ENCODE data around the gene LRTM2. TPM values are rescaled to one million over a fixed set of nuclear protein-coding genes. Genes with fewer than 3 reads are reported as not detected.

LRTM2 gene
- total RNA-seq, 1 donor from 2014 or later = not detected

GRCh38 chr12:1880153-1880845, 59.9 kb downstream of the LRTM2 start:
- Histone ChIP-seq H3K27ac (ENCODE audit: low read depth, low read length) (no peak overlapping the region), H3K27me3 (ENCODE audit: control insufficient read depth in 3 of 3, insufficient read depth in 3 of 3, low read length in 3 of 3) (peaks cover 0 to 27% (median 19%) of the 10 kb centered on the region in 3 donors), H3K36me3 (ENCODE audit: control insufficient read depth in 3 of 3, insufficient read depth in 3 of 3, low read length in 3 of 3) (no peaks in the 10 kb centered on the region), H3K4me3 (ENCODE audit: low read length in 3 of 3) (no peak overlapping the region), H3K9ac (ENCODE audit: low read depth in 1 of 3, low read length in 3 of 3) (no peak overlapping the region), H3K9me3 (ENCODE audit: control insufficient read depth in 3 of 3, low read length in 3 of 3) (no peaks in the 10 kb centered on the region), H3K4me1 (ENCODE audit: control insufficient read depth in 3 of 3, insufficient read depth in 3 of 3, low read length in 3 of 3) (no peaks in the 10 kb centered on the region)

GRCh38 chr12:1880876-1881275, 60.5 kb downstream of the LRTM2 start:
- H3K27ac ChIP-seq (ENCODE audit: low read depth, low read length) = no peak overlapping the region
- H3K36me3 ChIP-seq (ENCODE audit: control insufficient read depth in 3 of 3, insufficient read depth in 3 of 3, low read length in 3 of 3) = no peaks in the 10 kb centered on the region
- no peak overlapping the region for H3K4me3 ChIP-seq (ENCODE audit: low read length in 3 of 3)
- H3K9ac ChIP-seq (ENCODE audit: low read depth in 1 of 3, low read length in 3 of 3) = no peak overlapping the region
- peaks cover 0 to 22% (median 19%) of the 10 kb centered on the region in 3 donors for H3K27me3 ChIP-seq (ENCODE audit: control insufficient read depth in 3 of 3, insufficient read depth in 3 of 3, low read length in 3 of 3)
- no peaks in the 10 kb centered on the region for H3K4me1 ChIP-seq (ENCODE audit: control insufficient read depth in 3 of 3, insufficient read depth in 3 of 3, low read length in 3 of 3)
- no peaks in the 10 kb centered on the region for H3K9me3 ChIP-seq (ENCODE audit: control insufficient read depth in 3 of 3, low read length in 3 of 3)

GRCh38 chr12:1881301-1881700, 60.9 kb downstream of the LRTM2 start:
- no peak overlapping the region for H3K27ac ChIP-seq (ENCODE audit: low read depth, low read length)
- H3K4me1 ChIP-seq (ENCODE audit: control insufficient read depth in 3 of 3, insufficient read depth in 3 of 3, low read length in 3 of 3) = no peaks in the 10 kb centered on the region
- H3K9ac ChIP-seq (ENCODE audit: low read depth in 1 of 3, low read length in 3 of 3) = no peak overlapping the region
- no peaks in the 10 kb centered on the region for H3K9me3 ChIP-seq (ENCODE audit: control insufficient read depth in 3 of 3, low read length in 3 of 3)
- no peak overlapping the region for H3K4me3 ChIP-seq (ENCODE audit: low read length in 3 of 3)
- no peaks in the 10 kb centered on the region for H3K36me3 ChIP-seq (ENCODE audit: control insufficient read depth in 3 of 3, insufficient read depth in 3 of 3, low read length in 3 of 3)
- H3K27me3 ChIP-seq (ENCODE audit: control insufficient read depth in 3 of 3, insufficient read depth in 3 of 3, low read length in 3 of 3) = peaks cover 0 to 22% (median 19%) of the 10 kb centered on the region in 3 donors

- H3K27me3 ChIP-seq (ENCODE audit: control insufficient read depth in 3 of 3, insufficient read depth in 3 of 3, low read length in 3 of 3) = peaks cover 0 to 24% (median 19%) of the 10 kb centered on the region in 3 donors
Observed at GRCh38 chr12:1881936-1882335, 61.6 kb downstream of the LRTM2 start.

GRCh38 chr12:1882405-1882804, 62.0 kb downstream of the LRTM2 start:
- H3K36me3 ChIP-seq (ENCODE audit: control insufficient read depth in 3 of 3, insufficient read depth in 3 of 3, low read length in 3 of 3) = no peaks in the 10 kb centered on the region
- H3K4me3 ChIP-seq (ENCODE audit: low read length in 3 of 3) = no peak overlapping the region
- no peaks in the 10 kb centered on the region for H3K9me3 ChIP-seq (ENCODE audit: control insufficient read depth in 3 of 3, low read length in 3 of 3)
- H3K4me1 ChIP-seq (ENCODE audit: control insufficient read depth in 3 of 3, insufficient read depth in 3 of 3, low read length in 3 of 3) = no peaks in the 10 kb centered on the region
- H3K9ac ChIP-seq (ENCODE audit: low read depth in 1 of 3, low read length in 3 of 3) = no peak overlapping the region
- H3K27ac ChIP-seq (ENCODE audit: low read depth, low read length) = no peak overlapping the region
- peaks cover 0 to 24% (median 19%) of the 10 kb centered on the region in 3 donors for H3K27me3 ChIP-seq (ENCODE audit: control insufficient read depth in 3 of 3, insufficient read depth in 3 of 3, low read length in 3 of 3)

More at GRCh38 chr12:1881936-1882335, 61.6 kb downstream of the LRTM2 start:
- Histone ChIP-seq H3K4me1 (ENCODE audit: control insufficient read depth in 3 of 3, insufficient read depth in 3 of 3, low read length in 3 of 3) (no peaks in the 10 kb centered on the region), H3K9me3 (ENCODE audit: control insufficient read depth in 3 of 3, low read length in 3 of 3) (no peaks in the 10 kb centered on the region), H3K9ac (ENCODE audit: low read depth in 1 of 3, low read length in 3 of 3) (no peak overlapping the region), H3K27ac (ENCODE audit: low read depth, low read length) (no peak overlapping the region), H3K36me3 (ENCODE audit: control insufficient read depth in 3 of 3, insufficient read depth in 3 of 3, low read length in 3 of 3) (no peaks in the 10 kb centered on the region), H3K4me3 (ENCODE audit: low read length in 3 of 3) (no peak overlapping the region)

DNA sequence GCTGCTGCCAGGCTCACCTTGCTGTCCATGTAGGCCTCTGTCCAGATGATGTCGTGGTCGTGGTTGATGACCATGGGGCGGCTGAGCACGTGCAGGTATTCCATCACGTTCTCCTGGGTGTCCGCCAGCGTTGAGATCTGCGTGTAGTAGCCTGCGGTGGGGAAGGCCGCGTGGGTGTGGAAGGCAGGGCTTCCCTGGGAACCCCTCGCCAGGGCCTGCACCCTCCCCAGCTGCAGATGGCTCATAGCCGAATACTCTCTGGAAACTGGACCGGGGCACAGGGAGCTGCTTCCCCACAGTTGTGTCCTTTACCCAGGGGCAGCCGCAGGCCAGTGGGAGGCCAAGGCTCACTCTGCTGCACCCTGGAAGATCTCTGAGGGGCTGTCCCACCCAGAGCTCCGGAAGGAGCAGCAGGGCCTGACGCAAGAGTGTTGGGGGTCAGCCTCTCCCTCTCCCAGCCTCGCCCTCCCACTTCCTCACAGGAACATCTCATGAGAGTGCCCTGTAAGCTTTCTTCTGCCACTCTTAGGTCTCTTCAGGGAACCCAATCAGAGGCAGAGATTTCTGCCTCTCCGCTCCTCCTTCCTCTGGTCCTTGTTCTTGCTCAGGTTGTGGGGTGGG, 62.6 kb downstream of the LRTM2 start:
- no peaks in the 10 kb centered on the region for H3K9me3 ChIP-seq (ENCODE audit: control insufficient read depth in 3 of 3, low read length in 3 of 3)
- H3K36me3 ChIP-seq (ENCODE audit: control insufficient read depth in 3 of 3, insufficient read depth in 3 of 3, low read length in 3 of 3) = no peaks in the 10 kb centered on the region
- peaks cover 0 to 24% (median 19%) of the 10 kb centered on the region in 3 donors for H3K27me3 ChIP-seq (ENCODE audit: control insufficient read depth in 3 of 3, insufficient read depth in 3 of 3, low read length in 3 of 3)
- no peak overlapping the region for H3K4me3 ChIP-seq (ENCODE audit: low read length in 3 of 3)
- H3K9ac ChIP-seq (ENCODE audit: low read depth in 1 of 3, low read length in 3 of 3) = no peak overlapping the region
- no peak overlapping the region for H3K27ac ChIP-seq (ENCODE audit: low read depth, low read length)
- H3K4me1 ChIP-seq (ENCODE audit: control insufficient read depth in 3 of 3, insufficient read depth in 3 of 3, low read length in 3 of 3) = no peaks in the 10 kb centered on the region

- Histone ChIP-seq H3K9ac (ENCODE audit: low read depth in 1 of 3, low read length in 3 of 3) (no peak overlapping the region), H3K27me3 (ENCODE audit: control insufficient read depth in 3 of 3, insufficient read depth in 3 of 3, low read length in 3 of 3) (peaks cover 0 to 24% (median 19%) of the 10 kb centered on the region in 3 donors), H3K4me3 (ENCODE audit: low read length in 3 of 3) (no peak overlapping the region), H3K27ac (ENCODE audit: low read depth, low read length) (no peak overlapping the region), H3K9me3 (ENCODE audit: control insufficient read depth in 3 of 3, low read length in 3 of 3) (no peaks in the 10 kb centered on the region), H3K4me1 (ENCODE audit: control insufficient read depth in 3 of 3, insufficient read depth in 3 of 3, low read length in 3 of 3) (no peaks in the 10 kb centered on the region), H3K36me3 (ENCODE audit: control insufficient read depth in 3 of 3, insufficient read depth in 3 of 3, low read length in 3 of 3) (no peaks in the 10 kb centered on the region)
Observed at GRCh38 chr12:1883513-1883912, 63.1 kb downstream of the LRTM2 start.

DNA sequence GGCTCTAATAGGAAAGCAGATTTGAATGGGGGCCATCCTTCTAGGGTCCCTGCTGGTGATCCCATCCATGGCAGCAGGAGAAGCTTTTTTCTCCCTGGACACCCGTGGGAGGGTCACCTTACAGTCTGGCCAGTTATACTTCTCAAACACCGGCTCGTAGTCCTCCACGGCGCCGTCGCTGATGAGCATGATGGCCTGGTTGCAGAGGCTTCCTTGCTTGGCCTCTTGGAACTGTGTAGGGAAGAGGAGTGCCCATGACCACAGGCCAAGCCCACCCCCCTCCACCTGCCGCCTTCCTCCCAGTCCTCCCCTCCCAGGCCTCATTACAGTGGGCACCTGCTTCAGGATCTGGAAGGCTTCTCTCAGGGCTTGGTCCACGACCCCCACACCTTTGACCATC, 64.3 kb downstream of the LRTM2 start:
- H3K27me3 ChIP-seq (ENCODE audit: control insufficient read depth in 3 of 3, insufficient read depth in 3 of 3, low read length in 3 of 3) = peaks cover 0 to 24% (median 19%) of the 10 kb centered on the region in 3 donors
- H3K9ac ChIP-seq (ENCODE audit: low read depth in 1 of 3, low read length in 3 of 3) = no peak overlapping the region
- H3K27ac ChIP-seq (ENCODE audit: low read depth, low read length) = no peak overlapping the region
- H3K4me1 ChIP-seq (ENCODE audit: control insufficient read depth in 3 of 3, insufficient read depth in 3 of 3, low read length in 3 of 3) = no peaks in the 10 kb centered on the region
- no peak overlapping the region for H3K4me3 ChIP-seq (ENCODE audit: low read length in 3 of 3)
- H3K9me3 ChIP-seq (ENCODE audit: control insufficient read depth in 3 of 3, low read length in 3 of 3) = no peaks in the 10 kb centered on the region
- no peaks in the 10 kb centered on the region for H3K36me3 ChIP-seq (ENCODE audit: control insufficient read depth in 3 of 3, insufficient read depth in 3 of 3, low read length in 3 of 3)

- Histone ChIP-seq H3K36me3 (ENCODE audit: control insufficient read depth in 3 of 3, insufficient read depth in 3 of 3, low read length in 3 of 3) (no peaks in the 10 kb centered on the region), H3K9me3 (ENCODE audit: control insufficient read depth in 3 of 3, low read length in 3 of 3) (no peaks in the 10 kb centered on the region), H3K27ac (ENCODE audit: low read depth, low read length) (no peak overlapping the region), H3K4me3 (ENCODE audit: low read length in 3 of 3) (no peak overlapping the region), H3K4me1 (ENCODE audit: control insufficient read depth in 3 of 3, insufficient read depth in 3 of 3, low read length in 3 of 3) (no peaks in the 10 kb centered on the region), H3K27me3 (ENCODE audit: control insufficient read depth in 3 of 3, insufficient read depth in 3 of 3, low read length in 3 of 3) (peaks cover 0 to 23% (median 19%) of the 10 kb centered on the region in 3 donors), H3K9ac (ENCODE audit: low read depth in 1 of 3, low read length in 3 of 3) (no peak overlapping the region)
Observed at GRCh38 chr12:1885082-1885596, 64.8 kb downstream of the LRTM2 start.

- no peaks in the 10 kb centered on the region for H3K36me3 ChIP-seq (ENCODE audit: control insufficient read depth in 3 of 3, insufficient read depth in 3 of 3, low read length in 3 of 3)
- peaks cover 0 to 2% (median 0%) of the 10 kb centered on the region in 3 donors for H3K9me3 ChIP-seq (ENCODE audit: control insufficient read depth in 3 of 3, low read length in 3 of 3)
- H3K27me3 ChIP-seq (ENCODE audit: control insufficient read depth in 3 of 3, insufficient read depth in 3 of 3, low read length in 3 of 3) = peaks cover 0 to 22% (median 19%) of the 10 kb centered on the region in 3 donors
- H3K4me3 ChIP-seq (ENCODE audit: low read length in 3 of 3) = no peak overlapping the region
- H3K4me1 ChIP-seq (ENCODE audit: control insufficient read depth in 3 of 3, insufficient read depth in 3 of 3, low read length in 3 of 3) = no peaks in the 10 kb centered on the region
- no peak overlapping the region for H3K9ac ChIP-seq (ENCODE audit: low read depth in 1 of 3, low read length in 3 of 3)
- no peak overlapping the region for H3K27ac ChIP-seq (ENCODE audit: low read depth, low read length)
Observed at GRCh38 chr12:1885599-1886245, 65.4 kb downstream of the LRTM2 start.

Data from skeletal muscle tissue (tissue), 4 donors.